ENCODE measurements around the gene ALDH1A1. TPM values are rescaled to one million over a fixed set of nuclear protein-coding genes. Genes with fewer than 3 reads are reported as not detected.

Gene ALDH1A1
- total RNA-seq, 2 donors from 2014 or later = not detected

- no peak for ATAC-seq (replicated peaks)
- peaks cover 6% of the 10 kb centered on the region for H3K27me3 Mint-ChIP-seq
Observed at GRCh38 chr9:72893437-72893836, 59.4 kb downstream of the ALDH1A1 start.

GRCh38 chr9:72891043-72891442 lies 61.8 kb downstream of the ALDH1A1 start:
- H3K4me1 Mint-ChIP-seq = no peaks in the 10 kb centered on the region
- H3K4me3 Mint-ChIP-seq = no peak overlapping the region
- ATAC-seq (replicated peaks) = no peak
- H3K27me3 Mint-ChIP-seq = peaks cover 3% of the 10 kb centered on the region
- no peaks in the 10 kb centered on the region for H3K9me3 Mint-ChIP-seq
- no peaks in the 10 kb centered on the region for H3K36me3 Mint-ChIP-seq (ENCODE audit: low read depth)
- no peak overlapping the region for H3K27ac Mint-ChIP-seq

More at GRCh38 chr9:72893437-72893836, 59.4 kb downstream of the ALDH1A1 start:
- Mint-ChIP-seq H3K9me3 (no peaks in the 10 kb centered on the region), H3K36me3 (ENCODE audit: low read depth) (no peaks in the 10 kb centered on the region), H3K4me3 (no peak overlapping the region), H3K27ac (no peak overlapping the region), H3K4me1 (no peaks in the 10 kb centered on the region)

DNA sequence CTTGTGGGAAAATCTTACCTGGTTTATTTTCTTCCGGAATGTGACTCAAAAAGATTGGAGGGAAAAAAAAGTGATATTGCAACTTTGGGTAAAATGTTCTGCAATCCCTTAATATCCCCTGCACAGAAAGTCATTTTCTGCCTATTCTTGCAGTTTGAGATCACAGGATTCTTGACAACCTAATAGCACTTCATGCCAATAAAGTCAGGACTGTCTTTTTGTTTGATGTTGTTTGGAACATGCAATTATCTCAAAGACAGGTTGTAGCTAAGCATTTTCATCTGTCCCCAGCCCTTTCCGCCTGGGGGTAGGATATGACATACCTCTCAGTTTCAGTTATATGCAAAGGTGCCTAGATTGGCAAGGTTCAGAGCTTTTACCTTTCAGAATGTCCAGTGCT lies 63.9 kb downstream of the ALDH1A1 start:
- Mint-ChIP-seq H3K4me1 (no peaks in the 10 kb centered on the region), H3K27me3 (peaks cover 3% of the 10 kb centered on the region), H3K36me3 (ENCODE audit: low read depth) (no peaks in the 10 kb centered on the region), H3K27ac (no peak overlapping the region), H3K4me3 (no peak overlapping the region), H3K9me3 (no peaks in the 10 kb centered on the region)
- ATAC-seq (replicated peaks) = no peak

DNA sequence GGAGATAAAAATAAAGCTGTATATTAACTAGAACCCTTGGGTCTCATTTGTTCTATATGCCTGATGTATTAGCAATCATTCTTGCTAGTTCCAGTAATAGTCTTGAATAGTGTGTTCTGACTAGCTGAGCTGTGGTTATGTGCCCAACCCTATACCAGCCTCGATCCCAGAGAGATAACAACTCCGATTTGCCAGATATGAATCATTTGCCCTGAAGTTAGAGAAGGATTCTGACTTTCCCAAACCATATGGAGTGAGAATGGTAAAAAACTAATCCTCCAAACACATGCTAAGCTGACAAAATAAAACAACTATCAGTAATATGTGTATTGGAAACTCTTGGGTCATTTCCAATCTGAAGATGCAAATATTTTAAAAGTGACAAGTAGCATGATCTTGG lies 64.8 kb downstream of the ALDH1A1 start:
- H3K9me3 Mint-ChIP-seq = no peaks in the 10 kb centered on the region
- H3K4me1 Mint-ChIP-seq = no peaks in the 10 kb centered on the region
- no peak overlapping the region for H3K27ac Mint-ChIP-seq
- H3K27me3 Mint-ChIP-seq = peaks cover 3% of the 10 kb centered on the region
- H3K4me3 Mint-ChIP-seq = no peak overlapping the region
- no peak for ATAC-seq (replicated peaks)
- H3K36me3 Mint-ChIP-seq (ENCODE audit: low read depth) = no peaks in the 10 kb centered on the region

DNA sequence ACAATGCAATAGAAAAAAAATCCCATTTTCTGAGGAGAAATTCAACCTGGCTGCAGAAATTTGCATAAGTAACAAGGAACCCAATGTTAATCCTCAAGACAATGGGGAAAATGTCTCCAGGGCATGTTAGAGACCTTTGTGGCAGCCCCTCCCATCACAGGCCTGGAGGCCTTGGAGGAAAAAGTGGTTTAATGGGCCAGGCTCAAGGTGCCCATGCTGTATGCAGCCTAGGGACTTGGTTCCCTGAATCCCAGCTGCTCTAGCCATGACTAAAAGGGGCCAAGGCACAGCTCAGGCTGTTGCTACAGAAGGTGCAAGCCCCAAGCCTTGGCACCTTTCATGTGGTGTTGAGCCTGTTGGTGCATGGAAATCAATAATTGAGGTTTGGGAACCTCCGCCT lies 66.5 kb downstream of the ALDH1A1 start:
- Mint-ChIP-seq H3K27ac (no peak overlapping the region), H3K36me3 (ENCODE audit: low read depth) (no peaks in the 10 kb centered on the region), H3K27me3 (no peaks in the 10 kb centered on the region), H3K4me3 (no peak overlapping the region), H3K9me3 (no peaks in the 10 kb centered on the region), H3K4me1 (no peaks in the 10 kb centered on the region)
- ATAC-seq (replicated peaks) = no peak

DNA sequence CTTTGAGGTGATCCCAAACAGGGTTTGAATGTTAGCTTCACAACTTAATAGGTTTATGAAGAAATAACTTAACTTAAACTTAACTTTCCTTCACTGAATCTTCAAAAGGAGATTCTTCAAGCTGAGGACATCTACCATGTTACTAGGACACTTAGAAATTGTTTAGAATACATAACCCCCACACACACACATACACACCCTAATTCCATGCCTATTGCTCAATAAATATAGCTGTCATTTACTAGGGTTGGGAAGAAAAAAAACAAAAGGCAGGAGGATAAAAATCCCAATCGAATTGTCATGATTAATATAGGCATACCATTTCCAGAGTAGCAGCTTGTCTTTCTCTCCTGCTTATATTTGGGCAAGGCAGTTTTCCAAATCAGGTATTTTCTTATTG lies 68.3 kb downstream of the ALDH1A1 start:
- no peaks in the 10 kb centered on the region for H3K27me3 Mint-ChIP-seq
- ATAC-seq (replicated peaks) = no peak
- no peak overlapping the region for H3K4me3 Mint-ChIP-seq
- no peaks in the 10 kb centered on the region for H3K36me3 Mint-ChIP-seq (ENCODE audit: low read depth)
- no peak overlapping the region for H3K27ac Mint-ChIP-seq
- H3K4me1 Mint-ChIP-seq = no peaks in the 10 kb centered on the region
- H3K9me3 Mint-ChIP-seq = no peaks in the 10 kb centered on the region

- no peaks in the 10 kb centered on the region for H3K27me3 Mint-ChIP-seq
- H3K27ac Mint-ChIP-seq = no peak overlapping the region
- H3K4me3 Mint-ChIP-seq = no peak overlapping the region
- no peaks in the 10 kb centered on the region for H3K4me1 Mint-ChIP-seq
- ATAC-seq (replicated peaks) = no peak
- no peaks in the 10 kb centered on the region for H3K36me3 Mint-ChIP-seq (ENCODE audit: low read depth)
- no peaks in the 10 kb centered on the region for H3K9me3 Mint-ChIP-seq
Observed at GRCh38 chr9:72883875-72884274, 69.0 kb downstream of the ALDH1A1 start.

- H3K4me3 Mint-ChIP-seq = no peak overlapping the region
- H3K9me3 Mint-ChIP-seq = no peaks in the 10 kb centered on the region
- H3K27ac Mint-ChIP-seq = no peak overlapping the region
- ATAC-seq (replicated peaks) = no peak
- no peaks in the 10 kb centered on the region for H3K27me3 Mint-ChIP-seq
- no peaks in the 10 kb centered on the region for H3K4me1 Mint-ChIP-seq
- no peaks in the 10 kb centered on the region for H3K36me3 Mint-ChIP-seq (ENCODE audit: low read depth)
Observed at GRCh38 chr9:72882117-72882775, 70.6 kb downstream of the ALDH1A1 start.

- ATAC-seq (replicated peaks) = no peak
- Mint-ChIP-seq H3K9me3 (no peaks in the 10 kb centered on the region), H3K27me3 (no peaks in the 10 kb centered on the region)
Observed at GRCh38 chr9:72880821-72881220, 72.0 kb downstream of the ALDH1A1 start.

DNA sequence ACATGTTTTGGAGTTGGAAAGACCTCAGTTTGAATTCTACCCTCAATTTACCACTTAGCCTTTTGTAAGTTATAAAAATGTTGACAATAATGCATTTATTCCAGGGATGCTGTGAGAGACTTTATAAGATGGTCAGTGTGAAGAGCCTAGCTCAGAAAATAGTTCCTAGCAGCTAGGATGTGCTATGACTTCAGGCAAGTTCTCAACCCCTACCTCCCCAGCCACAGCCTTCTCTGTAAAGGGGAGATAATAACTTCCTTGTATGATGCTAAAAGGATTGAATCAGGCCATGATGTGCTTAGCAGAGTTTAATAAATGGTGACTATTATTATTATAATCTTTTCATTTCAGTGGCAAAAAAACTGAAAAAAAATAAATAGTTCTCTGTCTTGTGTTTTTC lies 77.6 kb downstream of the ALDH1A1 start:
- Mint-ChIP-seq H3K27ac (no peak overlapping the region), H3K4me3 (no peak overlapping the region), H3K27me3 (peaks cover 8% of the 10 kb centered on the region), H3K4me1 (no peaks in the 10 kb centered on the region), H3K9me3 (no peaks in the 10 kb centered on the region), H3K36me3 (ENCODE audit: low read depth) (no peaks in the 10 kb centered on the region)
- no peak for ATAC-seq (replicated peaks)

More at GRCh38 chr9:72880821-72881220, 72.0 kb downstream of the ALDH1A1 start:
- Mint-ChIP-seq H3K36me3 (ENCODE audit: low read depth) (no peaks in the 10 kb centered on the region), H3K4me3 (no peak overlapping the region), H3K27ac (no peak overlapping the region), H3K4me1 (no peaks in the 10 kb centered on the region)

GRCh38 chr9:72874344-72874743 lies 78.5 kb downstream of the ALDH1A1 start:
- H3K36me3 Mint-ChIP-seq (ENCODE audit: low read depth) = no peaks in the 10 kb centered on the region
- H3K4me1 Mint-ChIP-seq = no peaks in the 10 kb centered on the region
- no peak for ATAC-seq (replicated peaks)
- peaks cover 10% of the 10 kb centered on the region for H3K27me3 Mint-ChIP-seq
- H3K9me3 Mint-ChIP-seq = no peaks in the 10 kb centered on the region
- H3K4me3 Mint-ChIP-seq = no peak overlapping the region
- H3K27ac Mint-ChIP-seq = no peak overlapping the region

DNA sequence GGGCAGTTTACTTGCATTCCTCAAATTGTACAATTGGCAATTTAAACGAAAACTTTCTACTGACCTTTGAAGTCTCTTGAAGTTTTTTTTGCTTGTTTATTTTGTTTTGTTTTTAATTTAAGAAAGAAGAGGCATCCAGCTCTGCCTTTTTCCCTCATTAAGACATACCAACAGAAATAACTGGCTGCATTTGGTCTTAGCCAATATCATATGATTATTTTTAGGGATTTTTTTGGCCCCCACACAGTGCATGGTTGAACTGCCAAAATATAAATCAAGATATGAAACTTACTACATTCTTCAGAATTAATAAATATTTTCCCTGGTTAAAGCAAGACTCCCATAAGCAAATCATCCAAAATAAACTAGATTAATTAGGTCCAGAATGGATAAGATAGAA lies 79.4 kb downstream of the ALDH1A1 start:
- no peaks in the 10 kb centered on the region for H3K36me3 Mint-ChIP-seq (ENCODE audit: low read depth)
- no peak for ATAC-seq (replicated peaks)
- no peaks in the 10 kb centered on the region for H3K9me3 Mint-ChIP-seq
- no peak overlapping the region for H3K27ac Mint-ChIP-seq
- H3K4me3 Mint-ChIP-seq = no peak overlapping the region
- H3K27me3 Mint-ChIP-seq = peaks cover 11% of the 10 kb centered on the region
- H3K4me1 Mint-ChIP-seq = no peaks in the 10 kb centered on the region

- ATAC-seq (replicated peaks) = no peak
- no peaks in the 10 kb centered on the region for H3K36me3 Mint-ChIP-seq (ENCODE audit: low read depth)
- H3K4me1 Mint-ChIP-seq = no peaks in the 10 kb centered on the region
- H3K4me3 Mint-ChIP-seq = no peak overlapping the region
- no peak overlapping the region for H3K27ac Mint-ChIP-seq
- no peaks in the 10 kb centered on the region for H3K9me3 Mint-ChIP-seq
- H3K27me3 Mint-ChIP-seq = peaks cover 15% of the 10 kb centered on the region
Observed at GRCh38 chr9:72872718-72873117, 80.1 kb downstream of the ALDH1A1 start.

- no peaks in the 10 kb centered on the region for H3K4me1 Mint-ChIP-seq
- no peaks in the 10 kb centered on the region for H3K9me3 Mint-ChIP-seq
- H3K27me3 Mint-ChIP-seq = peaks cover 15% of the 10 kb centered on the region
- H3K27ac Mint-ChIP-seq = no peak overlapping the region
- H3K4me3 Mint-ChIP-seq = no peak overlapping the region
- ATAC-seq (replicated peaks) = no peak
- no peaks in the 10 kb centered on the region for H3K36me3 Mint-ChIP-seq (ENCODE audit: low read depth)
Observed at GRCh38 chr9:72871685-72872084, 81.2 kb downstream of the ALDH1A1 start.

GRCh38 chr9:72864327-72864726 lies 88.5 kb downstream of the ALDH1A1 start:
- no peak for ATAC-seq (replicated peaks)
- no peak overlapping the region for H3K27ac Mint-ChIP-seq
- H3K9me3 Mint-ChIP-seq = no peaks in the 10 kb centered on the region
- no peaks in the 10 kb centered on the region for H3K4me1 Mint-ChIP-seq
- H3K4me3 Mint-ChIP-seq = no peak overlapping the region
- H3K36me3 Mint-ChIP-seq (ENCODE audit: low read depth) = no peaks in the 10 kb centered on the region
- peaks cover 13% of the 10 kb centered on the region for H3K27me3 Mint-ChIP-seq
